HG03159 (cell line): ENCODE data around the gene ITIH6.
A peak's percentile ranks its signal among the peaks of the same experiment; 100 is the strongest.
"Not testable (repeated sequence)": the region's sequence is repeated elsewhere in the genome, so short reads cannot be mapped to it uniquely, and the experiment has no call there.

Experiments used
- ATAC-seq: cut with Tn5 transposase; IDR thresholded peaks from one replicate; pipeline ENCODE4 v1.9.1; 2021; ENCODE audit warnings: mild to moderate bottlenecking, moderate library complexity; ENCODE audit not compliant: unreplicated experiment

ITIH6 gene

DNA sequence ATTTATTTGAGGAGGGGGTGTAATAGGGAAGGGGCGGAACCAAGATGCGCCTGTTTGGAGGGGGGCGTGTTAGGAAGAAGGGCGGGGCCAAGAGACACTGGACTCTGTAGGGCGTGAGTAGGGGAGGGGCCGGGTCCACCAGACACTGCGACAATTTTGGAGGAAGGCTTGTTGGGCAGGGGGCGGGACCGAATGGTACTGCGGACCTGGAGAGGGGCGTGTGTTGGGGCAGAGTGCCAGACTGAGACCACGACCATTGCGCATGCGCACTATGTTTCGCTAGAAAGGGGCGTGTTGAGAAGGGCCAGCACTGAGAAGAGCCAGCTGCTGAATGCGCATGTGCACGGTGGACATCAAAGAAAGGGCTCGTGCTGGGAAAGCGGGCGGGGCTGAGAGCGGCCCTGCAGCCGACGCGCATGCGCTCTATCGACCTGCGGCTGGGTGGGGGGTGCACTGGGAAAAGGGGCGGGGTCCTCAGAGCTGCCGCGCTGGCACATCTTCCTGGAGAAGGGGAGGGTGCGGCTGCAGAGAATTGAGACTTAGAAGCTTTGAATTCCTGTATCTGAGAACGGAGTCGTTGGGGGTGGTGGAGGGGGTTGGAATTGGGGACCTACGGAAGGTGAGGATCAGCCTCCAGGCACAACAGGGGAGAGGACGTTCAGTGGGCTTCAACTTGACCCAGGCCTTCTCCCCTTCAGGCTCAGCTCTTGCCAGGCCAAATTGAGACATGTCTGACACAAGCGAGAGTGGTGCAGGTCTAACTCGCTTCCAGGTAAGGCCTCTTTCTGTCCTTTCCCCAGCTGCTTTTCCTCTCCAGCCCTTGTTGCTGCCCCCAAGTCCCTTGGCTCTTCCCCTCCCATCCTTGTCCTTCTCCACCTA is 10.8 kb upstream of the ITIH6 start:
- peak; percentile 80 for ATAC-seq

GRCh38 chrX:54808109-54808604 is 10.1 kb upstream of the ITIH6 start:
- no peak for ATAC-seq

DNA sequence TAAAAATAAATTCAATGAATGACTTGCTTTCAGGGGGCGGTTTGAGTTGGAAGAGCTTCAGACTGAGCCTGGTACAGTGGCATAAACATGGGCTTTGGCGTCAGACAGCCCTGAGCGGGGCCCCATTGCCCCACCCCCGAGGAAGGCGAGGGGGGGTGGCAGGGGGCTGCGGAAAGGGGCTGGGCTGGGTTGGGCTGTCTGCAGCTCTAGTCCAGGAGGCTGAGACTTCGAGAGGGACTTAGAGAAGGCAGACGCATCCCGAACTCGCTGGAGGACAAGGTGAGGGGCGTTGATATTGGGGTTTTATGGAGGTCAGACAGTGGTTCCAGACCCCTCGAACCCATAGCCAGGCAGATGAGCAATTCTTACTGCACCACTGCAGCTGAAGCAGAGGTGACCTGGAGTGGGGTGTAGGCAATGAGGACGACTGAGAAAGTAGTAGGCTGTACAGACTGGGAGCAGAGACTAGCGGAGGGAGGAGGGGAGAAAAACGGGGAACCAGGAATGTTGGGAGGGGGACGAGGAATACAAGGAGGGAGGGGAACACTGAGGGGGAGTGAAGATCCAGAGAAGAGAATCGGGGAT is 9.6 kb upstream of the ITIH6 start, which contains the start of gene MAGED2:
TSS of gene MAGED2 (plus strand) at position 222 of the 585 bp plus-strand sequence. CDS start 1,587 bp downstream, outside the sequence.
- no peak for ATAC-seq

- ATAC-seq = no peak
Observed at GRCh38 chrX:54799046-54799445, 991 bp upstream of the ITIH6 start.

DNA sequence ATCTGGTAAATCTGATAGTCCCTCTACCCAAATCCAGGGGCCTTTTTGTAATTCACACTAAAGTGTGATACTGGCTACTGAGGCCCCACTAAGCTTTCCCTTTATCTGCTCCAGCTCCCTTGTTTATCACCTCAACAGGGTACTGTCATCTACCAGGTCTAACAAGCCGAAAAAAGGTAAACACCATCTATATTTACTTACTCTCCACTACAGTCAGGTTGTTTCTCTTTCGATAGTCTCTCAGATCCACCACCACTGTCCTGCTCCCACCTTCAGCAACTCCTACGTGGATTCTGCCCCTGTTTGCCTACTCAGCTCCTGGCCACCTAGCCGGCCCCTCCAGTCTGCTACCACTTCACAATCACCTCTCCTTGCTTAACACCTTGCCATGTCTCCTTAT is 3.3 kb downstream of the ITIH6 start:
- no peak for ATAC-seq

DNA sequence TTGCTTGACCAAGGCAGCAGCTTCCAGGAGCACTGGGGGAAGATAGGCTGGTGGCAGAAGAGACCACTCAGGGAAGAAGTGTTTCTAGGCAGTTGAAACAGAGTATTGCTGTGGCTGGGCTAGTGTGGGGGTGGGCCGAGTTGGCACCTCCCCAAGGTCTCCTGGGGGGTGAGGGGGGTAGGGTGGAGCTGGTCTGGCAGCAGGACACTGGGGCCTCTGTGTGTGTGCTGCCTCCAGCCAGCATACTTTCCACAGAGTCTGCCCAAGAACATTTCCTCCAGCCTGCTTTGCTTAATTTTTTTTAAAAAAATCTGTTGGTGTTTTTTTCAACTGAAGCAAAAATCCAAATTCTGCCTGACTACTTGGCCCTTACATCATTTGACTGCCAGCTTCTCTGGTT is 4.0 kb downstream of the ITIH6 start:
- ATAC-seq = no peak

GRCh38 chrX:54789405-54789804 is 8.7 kb downstream of the ITIH6 start:
- not testable (repeated sequence) for ATAC-seq

GRCh38 chrX:54788446-54788845 is 9.6 kb downstream of the ITIH6 start:
- no peak for ATAC-seq

- ATAC-seq = peak; percentile 76
Observed at GRCh38 chrX:54786967-54787366, 11.1 kb downstream of the ITIH6 start.

GRCh38 chrX:54785901-54786300 is 12.2 kb downstream of the ITIH6 start:
- no peak for ATAC-seq

DNA sequence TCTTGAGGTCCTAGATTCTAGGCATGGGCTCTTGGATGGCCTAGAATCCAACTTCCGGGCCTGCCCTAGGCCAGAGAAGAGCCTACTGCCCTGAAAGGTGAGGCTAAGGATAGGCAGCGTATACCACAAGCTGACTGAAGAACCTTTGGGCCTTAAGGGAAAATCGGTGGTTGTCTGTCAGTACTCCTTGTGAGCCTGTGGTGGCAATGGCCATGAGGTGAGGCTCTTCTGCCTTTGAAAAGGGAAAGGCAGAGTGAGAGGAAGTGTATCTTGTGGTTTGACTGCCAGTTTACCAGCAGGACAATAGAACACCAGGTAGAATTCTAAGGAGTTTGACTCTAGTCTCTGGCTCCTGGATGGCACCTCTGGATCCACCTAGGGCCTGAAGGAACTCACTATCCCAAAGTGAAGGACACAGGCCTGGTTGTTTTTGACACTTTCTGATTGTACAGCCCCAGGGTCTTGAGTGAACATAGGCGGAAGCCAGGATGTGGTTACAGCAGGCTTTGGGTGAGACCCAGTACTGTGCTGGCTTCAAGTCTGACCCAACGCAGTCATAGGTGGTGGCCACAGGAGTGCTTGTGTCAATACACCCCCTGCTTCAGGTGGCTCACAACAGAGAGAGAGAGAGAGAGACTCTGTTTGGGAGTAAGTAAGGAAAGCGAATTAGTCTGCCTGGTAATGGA is 20.9 kb downstream of the ITIH6 start:
- no peak for ATAC-seq

- ATAC-seq = no peak
Observed at GRCh38 chrX:54776061-54776460, 22.0 kb downstream of the ITIH6 start.

- not testable (repeated sequence) for ATAC-seq
Observed at GRCh38 chrX:54774391-54775094, 23.5 kb downstream of the ITIH6 start.

DNA sequence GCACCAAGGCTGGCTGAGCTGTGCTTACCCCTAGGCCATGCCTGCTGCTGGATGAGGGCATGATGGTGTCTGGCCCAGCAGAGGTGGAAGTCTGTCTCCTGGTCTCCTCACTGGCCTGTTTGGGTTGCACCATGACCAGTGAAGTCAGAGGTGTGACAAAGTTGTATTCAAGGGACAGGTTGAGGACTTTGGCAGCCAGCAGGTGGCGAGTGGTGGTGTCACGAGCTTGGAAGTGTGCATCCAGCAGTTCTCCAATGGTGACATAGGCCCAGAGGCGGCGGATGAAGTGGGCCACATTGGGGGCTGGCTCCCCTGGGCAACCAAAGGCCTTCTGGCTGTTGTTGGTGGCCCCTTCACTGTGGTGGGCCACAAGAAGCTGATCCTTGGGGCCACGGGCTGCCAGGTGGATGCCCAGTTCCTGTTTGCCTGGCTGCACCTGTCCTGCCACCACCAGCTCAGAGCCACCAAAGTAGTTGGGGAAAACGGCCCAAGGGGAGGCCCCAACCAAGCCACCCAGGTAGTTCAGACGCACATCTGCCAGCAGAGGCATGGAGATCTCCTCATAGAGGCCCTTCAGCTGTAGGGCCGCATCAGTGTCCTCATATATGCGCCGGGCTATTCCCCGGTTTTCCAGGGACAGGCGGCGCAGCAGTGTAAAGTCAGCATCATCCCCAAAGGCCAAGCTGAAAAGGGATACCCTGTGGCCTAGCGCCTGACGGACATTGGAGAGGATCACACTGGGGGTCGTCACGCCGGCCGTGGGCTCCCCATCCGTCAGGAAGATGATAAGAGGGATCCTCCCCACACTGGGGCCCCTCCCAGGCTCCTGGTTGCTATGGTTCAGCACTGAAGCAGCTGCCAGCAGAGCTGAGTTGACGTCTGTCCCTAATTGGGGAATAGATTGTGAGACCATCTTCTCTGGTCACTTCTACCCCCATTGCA is 39.7 kb downstream of the ITIH6 start:
- no peak for ATAC-seq

DNA sequence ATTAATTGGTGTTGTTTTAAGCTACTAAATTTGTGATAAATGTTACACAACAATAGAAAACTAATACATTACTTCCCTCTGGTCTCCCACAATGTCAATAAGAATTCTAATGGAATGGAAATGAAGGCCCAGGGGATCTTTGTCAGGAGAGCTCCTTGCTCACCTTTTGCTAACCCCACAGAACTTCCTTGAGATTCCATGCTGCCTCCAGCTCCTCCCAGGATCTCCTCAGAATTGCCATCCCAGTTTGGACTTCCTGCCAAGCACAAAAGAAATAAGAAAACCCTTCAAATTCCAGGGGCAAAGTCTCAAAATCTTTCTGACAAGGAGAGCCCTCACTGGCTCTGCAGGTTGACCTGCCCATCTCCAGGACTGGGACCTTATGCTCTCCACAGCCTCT is 43.2 kb downstream of the ITIH6 start:
- no peak for ATAC-seq

DNA sequence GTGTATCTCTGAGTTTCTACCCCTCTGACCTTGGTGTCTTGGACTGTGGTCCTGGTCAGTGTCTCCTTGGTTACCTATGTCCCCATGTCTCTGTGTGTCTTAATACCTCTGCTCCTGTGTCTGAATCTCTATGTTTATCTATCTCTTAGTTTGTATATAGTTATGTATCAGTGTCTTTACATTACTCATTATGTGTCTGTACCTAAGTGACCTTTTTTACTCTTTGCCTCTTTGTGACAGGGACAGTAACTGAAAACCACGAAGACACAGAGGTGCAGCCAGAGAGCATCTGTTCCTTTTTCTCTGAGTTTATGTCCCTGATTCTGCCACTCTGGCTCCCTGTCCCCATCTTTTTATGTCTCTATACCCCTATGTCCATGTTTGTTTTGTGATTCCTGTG is 49.4 kb downstream of the ITIH6 start:
- no peak for ATAC-seq

GRCh38 chrX:54747733-54748393 is 50.2 kb downstream of the ITIH6 start:
- no peak for ATAC-seq

DNA sequence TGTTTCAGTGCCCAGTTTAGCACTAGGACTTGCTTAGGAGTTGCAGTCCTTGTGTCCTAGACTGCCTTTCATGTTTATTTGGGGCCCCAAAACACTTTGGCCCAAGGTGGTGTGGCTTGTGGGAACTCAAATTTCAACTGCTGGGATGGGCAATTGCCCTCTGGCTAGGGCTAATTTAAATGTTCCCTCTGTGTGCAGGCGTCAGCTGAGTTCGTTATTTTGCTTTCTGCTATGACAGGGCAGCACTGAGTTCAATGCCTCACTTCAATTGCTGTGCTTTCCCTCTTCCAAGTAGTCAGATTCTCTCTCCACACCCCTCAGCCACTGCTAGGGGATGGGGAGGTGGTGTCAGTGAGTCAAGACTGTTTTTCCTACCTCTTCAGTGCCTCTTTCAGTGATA is 51.1 kb downstream of the ITIH6 start:
- ATAC-seq = no peak

- ATAC-seq = no peak
Observed at GRCh38 chrX:54745676-54746075, 52.4 kb downstream of the ITIH6 start.
